HUES6 (cell line): Measurements from ENCODE around the gene KDM1B.
"Not testable (repeated sequence)": the region's sequence is repeated elsewhere in the genome, so short reads cannot be mapped to it uniquely, and the experiment has no call there.

ENCODE experiments used
- H3K27ac ChIP-seq: 2 replicates; pipeline ENCODE4 v1.7.0; 2013; ENCODE audit warnings: low read depth, mild to moderate bottlenecking, low read length, inconsistent platforms
- H3K27me3 ChIP-seq: 2 replicates; pipeline ENCODE4 v1.6.1; 2013; ENCODE audit warnings: low read length; ENCODE audit not compliant: control insufficient read depth, insufficient read depth
- H3K36me3 ChIP-seq: 2 replicates; pipeline ENCODE4 v1.6.1; 2013; ENCODE audit warnings: low read length; ENCODE audit not compliant: control insufficient read depth, insufficient read depth
- H3K4me1 ChIP-seq: 2 replicates; pipeline ENCODE4 v1.6.1; 2013; ENCODE audit warnings: low read length; ENCODE audit not compliant: control insufficient read depth, insufficient read depth
- H3K4me3 ChIP-seq: 2 replicates; pipeline ENCODE4 v1.5.1; 2013; ENCODE audit warnings: low read depth, low read length
- H3K9ac ChIP-seq: one replicate; pipeline ENCODE4 v1.6.1; 2013; ENCODE audit warnings: mild to moderate bottlenecking, low read length
- H3K9me3 ChIP-seq: 2 replicates; pipeline ENCODE4 v1.6.1; 2013; ENCODE audit warnings: low read depth, low read length; ENCODE audit not compliant: control insufficient read depth, insufficient read depth

Gene KDM1B

GRCh38 chr6:18176198-18176597 lies 21.0 kb downstream of the KDM1B start:
- H3K27ac ChIP-seq, H3K27me3 ChIP-seq, H3K9me3 ChIP-seq, H3K9ac ChIP-seq, H3K4me1 ChIP-seq, H3K36me3 ChIP-seq, H3K4me3 ChIP-seq: not testable (repeated sequence)

DNA sequence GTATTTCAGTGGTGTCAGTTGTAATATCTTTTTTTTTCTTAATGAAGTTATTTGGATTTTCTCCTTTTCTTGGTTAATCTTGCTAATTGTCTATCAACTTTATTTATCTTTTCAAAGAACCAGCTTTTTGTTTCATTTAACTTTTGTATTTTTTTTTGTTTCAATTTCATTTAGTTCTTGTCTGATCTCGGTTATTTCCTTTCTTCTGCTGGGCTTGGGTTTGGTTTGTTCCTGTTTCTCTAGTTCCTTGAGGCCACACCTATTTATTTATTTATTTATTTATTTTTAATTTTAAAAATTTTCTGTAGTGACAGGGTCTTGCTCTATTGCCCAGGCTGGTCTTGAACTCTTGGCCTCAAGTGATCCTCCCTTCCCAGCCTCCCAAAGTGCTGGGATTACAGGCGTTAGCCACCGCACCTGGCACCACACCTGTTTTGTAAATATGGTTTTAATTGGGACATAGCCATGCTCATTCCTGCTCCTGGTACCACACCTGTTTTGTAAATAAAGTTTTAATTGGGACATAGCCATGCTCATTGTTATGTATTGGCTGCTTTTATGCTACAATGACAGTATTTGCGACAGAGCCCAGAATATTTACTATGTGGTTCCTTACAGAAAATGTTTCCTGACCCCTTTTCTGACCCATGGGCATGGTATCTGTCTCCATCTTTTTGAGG lies 22.2 kb downstream of the KDM1B start:
- Histone ChIP-seq H3K9ac (no peak overlapping the region), H3K9me3 (no peaks in the 10 kb centered on the region), H3K27ac (no peak overlapping the region), H3K4me1 (no peaks in the 10 kb centered on the region), H3K27me3 (no peaks in the 10 kb centered on the region), H3K4me3 (no peak overlapping the region), H3K36me3 (peaks cover 4% of the 10 kb centered on the region)

DNA sequence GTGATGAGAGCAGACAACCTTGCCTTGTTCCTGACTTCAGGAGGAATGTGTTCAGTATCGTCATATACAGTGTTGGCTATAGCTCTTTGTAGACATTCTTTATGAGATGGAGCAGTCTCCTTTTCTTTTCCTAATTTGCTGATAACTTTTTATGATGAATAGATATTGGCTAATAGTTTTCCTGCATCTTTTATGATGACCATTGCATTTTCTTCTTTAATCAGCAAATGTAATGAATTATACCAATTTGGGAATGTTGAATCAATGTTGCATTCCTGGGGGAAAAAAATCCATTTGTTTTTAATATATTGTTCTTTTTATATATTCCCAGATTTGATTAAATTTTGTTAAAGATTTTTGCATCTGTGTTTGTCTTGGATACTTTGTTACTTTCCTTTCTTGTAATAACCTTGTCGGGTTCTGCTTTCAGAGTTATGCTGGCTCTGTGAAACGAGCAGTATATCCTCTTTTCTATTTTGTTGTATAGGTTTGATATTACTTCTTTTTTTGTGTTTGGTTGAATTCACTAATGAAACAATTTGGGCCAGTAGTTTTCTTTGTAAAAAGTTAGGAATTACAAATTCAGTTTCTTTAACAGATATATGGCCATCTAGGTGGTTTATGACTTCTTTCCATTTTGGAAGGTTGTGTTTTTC lies 23.9 kb downstream of the KDM1B start:
- Histone ChIP-seq H3K27me3 (no peaks in the 10 kb centered on the region), H3K4me1 (no peaks in the 10 kb centered on the region), H3K36me3 (peaks cover 4% of the 10 kb centered on the region)

DNA sequence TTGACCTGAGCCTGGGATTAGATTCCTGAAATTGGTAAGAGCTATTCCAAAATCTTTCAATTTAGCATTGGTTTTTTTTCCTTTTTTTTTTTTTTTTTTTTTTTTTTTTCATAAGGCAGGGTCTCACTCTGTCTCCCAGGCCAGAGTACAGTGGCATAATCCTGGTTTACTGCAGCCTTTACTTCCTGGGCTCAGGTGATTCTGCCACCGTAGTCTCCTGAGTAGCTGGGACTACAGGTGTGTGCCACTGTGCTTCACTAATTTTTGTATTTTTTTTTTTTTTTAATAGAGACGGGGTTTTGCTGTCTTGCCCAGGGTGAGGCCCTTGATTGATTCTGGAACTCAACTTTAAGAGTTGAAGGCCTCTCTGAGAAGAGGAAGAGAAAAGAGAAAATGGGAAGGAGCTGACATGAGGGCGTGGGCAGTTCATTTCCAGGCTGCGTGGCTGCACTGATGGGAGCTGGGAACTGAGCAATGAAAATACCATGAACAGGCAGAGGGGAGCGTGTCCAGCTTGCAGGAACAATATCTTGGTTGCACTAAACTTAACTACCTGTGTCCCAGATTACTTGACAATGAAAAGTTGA lies 24.6 kb downstream of the KDM1B start:
- Histone ChIP-seq H3K4me3 (no peak overlapping the region), H3K9me3 (no peaks in the 10 kb centered on the region), H3K4me1 (no peaks in the 10 kb centered on the region), H3K27ac (no peak overlapping the region), H3K9ac (no peak overlapping the region), H3K36me3 (no peaks in the 10 kb centered on the region), H3K27me3 (no peaks in the 10 kb centered on the region)

More for the DNA sequence above, 23.9 kb downstream of the KDM1B start:
- Histone ChIP-seq H3K4me3 (no peak overlapping the region), H3K9me3 (no peaks in the 10 kb centered on the region), H3K27ac (no peak overlapping the region), H3K9ac (no peak overlapping the region)

DNA sequence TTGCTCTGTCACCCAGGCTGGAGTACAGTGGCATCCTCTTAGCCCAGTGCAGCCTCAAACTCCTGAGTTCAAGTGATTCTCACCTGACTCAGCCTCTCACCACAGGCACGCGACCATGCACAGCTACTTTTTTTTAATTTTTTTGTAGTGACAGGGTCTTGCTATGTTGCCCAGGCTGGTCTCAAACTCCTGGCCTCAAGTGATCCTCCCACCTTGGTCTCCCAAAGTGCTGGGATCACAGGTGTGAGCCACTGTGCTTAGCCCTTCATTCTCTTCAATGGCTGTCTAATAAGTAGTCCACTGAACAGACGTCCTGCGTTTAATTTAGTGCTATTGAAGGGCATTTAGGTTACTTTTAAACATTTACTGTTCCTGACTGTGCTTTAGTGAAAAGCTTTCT lies 27.3 kb downstream of the KDM1B start:
- Histone ChIP-seq H3K27me3 (no peaks in the 10 kb centered on the region), H3K9me3 (no peaks in the 10 kb centered on the region), H3K4me1 (peaks cover 17% of the 10 kb centered on the region), H3K36me3 (no peaks in the 10 kb centered on the region), H3K27ac (no peak overlapping the region), H3K4me3 (no peak overlapping the region), H3K9ac (no peak overlapping the region)

DNA sequence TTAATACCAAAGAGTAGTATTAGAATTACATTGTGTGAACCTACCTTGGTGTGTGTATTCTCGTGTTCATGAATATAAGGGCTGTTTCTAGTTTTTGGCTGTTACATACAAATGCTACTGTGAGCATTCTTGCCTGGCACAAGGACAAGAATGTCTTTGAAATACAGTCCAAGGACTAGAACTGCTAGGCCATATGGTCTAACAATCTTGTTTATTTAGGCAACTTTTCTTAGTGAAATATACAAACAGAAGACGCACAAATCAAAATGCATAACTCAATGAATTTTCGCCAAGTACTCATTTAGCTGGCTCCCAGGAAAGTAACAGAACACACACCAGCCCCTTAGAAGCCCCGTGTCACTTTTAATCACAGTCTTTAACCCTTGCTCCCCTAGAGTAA lies 28.5 kb downstream of the KDM1B start:
- H3K9ac ChIP-seq = no peak overlapping the region
- H3K9me3 ChIP-seq = no peaks in the 10 kb centered on the region
- no peaks in the 10 kb centered on the region for H3K27me3 ChIP-seq
- no peaks in the 10 kb centered on the region for H3K36me3 ChIP-seq
- H3K27ac ChIP-seq = no peak overlapping the region
- no peak overlapping the region for H3K4me3 ChIP-seq
- peaks cover 17% of the 10 kb centered on the region for H3K4me1 ChIP-seq

- no peaks in the 10 kb centered on the region for H3K36me3 ChIP-seq
- peak overlapping the region; percentile 26 for H3K9ac ChIP-seq
- peak overlapping the region; percentile 49 for H3K27ac ChIP-seq
Measured at GRCh38 chr6:18185624-18186023, 30.4 kb downstream of the KDM1B start.

GRCh38 chr6:18186033-18186432 lies 30.8 kb downstream of the KDM1B start:
- Histone ChIP-seq H3K9me3 (no peaks in the 10 kb centered on the region), H3K27ac (peak overlapping the region; percentile 49), H3K9ac (peak overlapping the region; percentile 26), H3K4me3 (no peak overlapping the region), H3K36me3 (0 out of 2 replicates have a peak, but pooled peaks cover under 1% of the 10 kb centered on the region), H3K27me3 (no peaks in the 10 kb centered on the region), H3K4me1 (peaks cover 17% of the 10 kb centered on the region)

More at GRCh38 chr6:18185624-18186023, 30.4 kb downstream of the KDM1B start:
- Histone ChIP-seq H3K9me3 (no peaks in the 10 kb centered on the region), H3K4me1 (peaks cover 17% of the 10 kb centered on the region), H3K4me3 (no peak overlapping the region), H3K27me3 (no peaks in the 10 kb centered on the region)

- Histone ChIP-seq H3K4me3 (no peak overlapping the region), H3K36me3 (peaks cover 6% of the 10 kb centered on the region), H3K4me1 (peaks cover 17% of the 10 kb centered on the region), H3K9ac (peak overlapping the region; percentile 26), H3K27ac (peak overlapping the region; percentile 49), H3K9me3 (no peaks in the 10 kb centered on the region), H3K27me3 (no peaks in the 10 kb centered on the region)
Measured at GRCh38 chr6:18186540-18187250, 31.5 kb downstream of the KDM1B start.

- H3K9ac ChIP-seq = no peak overlapping the region
Measured at GRCh38 chr6:18187701-18188100, 32.5 kb downstream of the KDM1B start.

DNA sequence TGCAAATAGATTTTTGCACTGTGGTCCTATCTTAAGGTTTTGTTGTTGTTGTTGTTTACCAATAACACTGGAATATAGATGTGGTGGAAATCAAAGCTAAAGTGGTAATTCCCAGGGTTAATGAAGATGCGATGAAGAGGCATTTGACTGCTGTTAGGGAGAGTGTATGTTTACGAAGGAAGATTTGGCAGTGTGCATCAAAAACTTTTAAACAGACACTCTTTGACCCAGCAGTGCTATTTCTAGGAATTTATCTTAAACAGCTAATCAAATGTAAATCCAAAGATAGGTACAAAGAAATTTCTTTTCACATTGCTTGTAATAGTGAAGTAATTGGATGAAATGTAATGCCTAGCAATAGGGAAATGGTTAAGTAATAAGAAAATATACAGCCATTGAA lies 34.0 kb downstream of the KDM1B start:
- Histone ChIP-seq H3K4me3 (no peak overlapping the region), H3K27ac (no peak overlapping the region), H3K9ac (no peak overlapping the region), H3K36me3 (peaks cover 8% of the 10 kb centered on the region), H3K9me3 (no peaks in the 10 kb centered on the region), H3K4me1 (peaks cover 17% of the 10 kb centered on the region), H3K27me3 (no peaks in the 10 kb centered on the region)

More at GRCh38 chr6:18187701-18188100, 32.5 kb downstream of the KDM1B start:
- Histone ChIP-seq H3K4me3 (no peak overlapping the region), H3K9me3 (no peaks in the 10 kb centered on the region), H3K27ac (no peak overlapping the region), H3K4me1 (peaks cover 17% of the 10 kb centered on the region), H3K36me3 (peaks cover 8% of the 10 kb centered on the region), H3K27me3 (no peaks in the 10 kb centered on the region)
